A673 (cell line): ENCODE results near the gene ASPSCR1. TPM values are rescaled to one million over a fixed set of nuclear protein-coding genes. Genes with fewer than 3 reads are reported as not detected.

Source experiments
- BruUV-seq: library from RNA; stranded (reverse); fragments of 400-500 nt; replicated peaks from 2 replicates; lab custom pipeline; 2021; lab: Mats Ljungman, UMichigan
- CTCF ChIA-PET: fragments of 300-600 bp; sonication (Branson Sonifier 250); formaldehyde crosslinking; loops from one replicate; lab custom pipeline; 2022; ENCODE audit warnings: antibody characterized with exemption; lab: Charles Lee
- POLR2A ChIA-PET: fragments of 300-600 bp; sonication (Branson Sonifier 250); formaldehyde crosslinking; loops from one replicate; lab custom pipeline; 2022; ENCODE audit warnings: antibody characterized with exemption; ENCODE audit not compliant: low non-redundant PET; lab: Charles Lee
- DNase-seq: peaks from one replicate; pipeline ENCODE4 v3.0.0-alpha.2; 2015; ENCODE audit warnings: low spot score
- H3K27ac ChIP-seq: fragments of 200-600 bp; sonication (generic); 2 replicates; pipeline ENCODE4 v1.5.1; 2016; ENCODE audit warnings: mixed run types, low read depth, mild to moderate bottlenecking, mixed read lengths, antibody characterized with exemption, low read length; ENCODE audit not compliant: poor library complexity, severe bottlenecking
- H3K27me3 ChIP-seq: fragments of 200-600 bp; sonication (generic); replicated peaks from 2 replicates; pipeline ENCODE4 v1.6.1; 2017; ENCODE audit warnings: mixed run types, low read depth, mild to moderate bottlenecking, mixed read lengths, antibody characterized with exemption, low read length; ENCODE audit not compliant: insufficient read depth, poor library complexity
- H3K36me3 ChIP-seq: fragments of 200-600 bp; sonication (generic); 2 replicates; pipeline ENCODE4 v1.6.1; 2016; ENCODE audit warnings: mixed run types, mild to moderate bottlenecking, mixed read lengths, antibody characterized with exemption, low read length; ENCODE audit not compliant: insufficient read depth, poor library complexity, severe bottlenecking
- H3K4me1 ChIP-seq: fragments of 200-600 bp; sonication (generic); 2 replicates; pipeline ENCODE4 v1.6.1; 2017; ENCODE audit warnings: mixed run types, mild to moderate bottlenecking, mixed read lengths, antibody characterized with exemption, low read length; ENCODE audit not compliant: insufficient read depth, poor library complexity, severe bottlenecking
- H3K4me3 ChIP-seq: fragments of 200-600 bp; sonication (generic); 2 replicates; pipeline ENCODE4 v1.5.1; 2016; ENCODE audit warnings: low read depth, mixed run types, mild to moderate bottlenecking, mixed read lengths, low read length; ENCODE audit not compliant: poor library complexity, severe bottlenecking
- H3K9me3 ChIP-seq: fragments of 200-600 bp; sonication (generic); 2 replicates; pipeline ENCODE4 v1.6.1; 2016; ENCODE audit warnings: mixed run types, low read depth, mild to moderate bottlenecking, mixed read lengths, antibody characterized with exemption, low read length; ENCODE audit not compliant: poor library complexity, severe bottlenecking
- EZH2 ChIP-seq: fragments of 200-600 bp; sonication (generic); IDR thresholded peaks from 2 replicates; pipeline ENCODE4 v1.6.1; 2017; ENCODE audit warnings: borderline replicate concordance, low read depth, mild to moderate bottlenecking, mixed read lengths, antibody characterized with exemption, low read length; ENCODE audit not compliant: poor library complexity, severe bottlenecking
- intact Hi-C: fragments of 100-400 bp; cut with micrococcal nuclease; formaldehyde crosslinking; loops from one replicate; pipeline ENCODE4 v1.10.0; 2022; ENCODE audit not compliant: unreplicated experiment
- total RNA-seq: library from RNA; stranded (reverse); gene quantifications from 2 replicates; pipeline ENCODE4 v1.2.3, GENCODE V29; 2021
- TF ChIP-seq, protein P1 (sequence below): fragments of 300-800, 200-600 bp; sonication (generic); conservative IDR thresholded peaks from 2 replicates; pipeline ENCODE4 v1.5.1; 2017; ENCODE audit warnings: low read depth, mild to moderate bottlenecking, antibody characterized with exemption, low read length, moderate library complexity, mixed read lengths

ASPSCR1 gene
- total RNA-seq, 1 experiment from 2014 or later: 46.2 TPM

DNA sequence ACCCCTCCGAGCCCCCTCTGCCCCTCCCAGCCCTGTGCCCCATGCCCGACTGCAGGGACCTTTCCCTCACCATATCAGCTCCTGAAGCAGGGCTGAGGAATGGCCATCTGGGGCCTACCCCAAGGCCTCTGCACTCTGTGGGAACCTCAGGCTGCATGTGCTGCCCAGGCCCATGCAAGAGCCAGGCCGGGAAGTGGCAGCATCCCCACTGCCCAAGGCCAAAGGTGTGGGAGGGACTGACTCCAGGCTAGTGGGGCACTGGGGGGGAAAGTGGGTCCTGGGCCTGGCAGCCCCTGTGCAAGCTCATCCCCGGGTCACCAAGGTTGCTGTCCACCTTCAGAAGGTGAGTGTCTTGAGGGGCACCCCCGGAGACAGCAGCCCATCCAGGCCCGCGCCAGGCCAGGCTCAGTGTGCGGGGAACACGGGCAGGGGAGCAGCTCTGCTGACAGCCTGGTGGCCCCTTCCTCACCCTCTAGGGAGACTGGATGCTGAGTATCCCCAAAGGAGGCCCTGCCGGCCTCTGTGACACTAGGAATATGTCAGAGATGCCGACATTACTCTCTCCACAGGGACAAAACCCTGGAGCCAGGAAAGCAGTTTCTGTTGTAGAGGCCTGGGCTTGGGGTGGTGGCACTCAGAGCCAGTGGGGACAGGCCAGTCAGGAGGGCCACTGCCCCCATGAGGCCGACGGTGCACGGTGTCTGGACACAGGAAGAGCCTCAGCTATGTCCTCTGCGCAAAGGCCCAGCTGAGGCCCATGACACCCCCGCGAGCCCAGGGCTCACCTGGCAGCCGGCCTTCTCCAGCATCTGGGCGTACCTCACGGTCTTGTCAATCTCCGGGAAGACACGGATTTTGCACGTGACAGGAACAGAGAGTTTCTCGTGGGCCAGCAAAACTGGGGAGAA, 84.9 kb downstream of the ASPSCR1 start:
- H3K27ac ChIP-seq: no peak overlapping the region
- TF ChIP-seq, protein P1, sequence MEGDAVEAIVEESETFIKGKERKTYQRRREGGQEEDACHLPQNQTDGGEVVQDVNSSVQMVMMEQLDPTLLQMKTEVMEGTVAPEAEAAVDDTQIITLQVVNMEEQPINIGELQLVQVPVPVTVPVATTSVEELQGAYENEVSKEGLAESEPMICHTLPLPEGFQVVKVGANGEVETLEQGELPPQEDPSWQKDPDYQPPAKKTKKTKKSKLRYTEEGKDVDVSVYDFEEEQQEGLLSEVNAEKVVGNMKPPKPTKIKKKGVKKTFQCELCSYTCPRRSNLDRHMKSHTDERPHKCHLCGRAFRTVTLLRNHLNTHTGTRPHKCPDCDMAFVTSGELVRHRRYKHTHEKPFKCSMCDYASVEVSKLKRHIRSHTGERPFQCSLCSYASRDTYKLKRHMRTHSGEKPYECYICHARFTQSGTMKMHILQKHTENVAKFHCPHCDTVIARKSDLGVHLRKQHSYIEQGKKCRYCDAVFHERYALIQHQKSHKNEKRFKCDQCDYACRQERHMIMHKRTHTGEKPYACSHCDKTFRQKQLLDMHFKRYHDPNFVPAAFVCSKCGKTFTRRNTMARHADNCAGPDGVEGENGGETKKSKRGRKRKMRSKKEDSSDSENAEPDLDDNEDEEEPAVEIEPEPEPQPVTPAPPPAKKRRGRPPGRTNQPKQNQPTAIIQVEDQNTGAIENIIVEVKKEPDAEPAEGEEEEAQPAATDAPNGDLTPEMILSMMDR: no peak
- no peak for TF ChIP-seq EZH2
- ChIA-PET POLR2A (no interaction called here), CTCF (no interaction called here)
- intact Hi-C loops: no loop called here
- H3K27me3 ChIP-seq: no peaks in the 10 kb centered on the region
- H3K4me1 ChIP-seq: peaks cover 6% of the 10 kb centered on the region
- H3K4me3 ChIP-seq: no peak overlapping the region
- BruUV-seq: no TSS peak
- H3K9me3 ChIP-seq: no peaks in the 10 kb centered on the region
- H3K36me3 ChIP-seq: peaks cover 58% of the 10 kb centered on the region
- no peak for DNase-seq

DNA sequence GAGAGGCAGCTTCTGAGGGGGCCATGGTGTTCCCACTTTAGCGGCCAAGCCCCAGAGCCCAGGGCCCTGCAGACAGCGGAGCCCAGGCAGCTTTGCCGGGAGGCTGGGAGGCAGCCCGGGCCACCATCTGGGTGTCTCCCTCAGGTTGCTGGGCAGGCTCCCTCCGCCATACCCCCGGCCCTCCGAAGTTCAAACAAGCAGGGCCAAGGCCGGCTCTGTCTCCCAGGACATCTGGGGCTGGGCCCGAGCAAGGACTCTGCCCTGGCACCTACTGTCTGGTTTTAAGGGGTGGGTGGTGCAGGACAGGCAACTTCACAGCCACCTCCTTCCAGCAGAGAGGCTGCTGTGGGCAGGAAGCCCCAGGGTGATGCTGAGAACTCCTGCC, 85.5 kb downstream of the ASPSCR1 start:
- BruUV-seq: no TSS peak
- Histone ChIP-seq H3K27me3 (no peaks in the 10 kb centered on the region), H3K36me3 (peaks cover 51% of the 10 kb centered on the region), H3K4me3 (no peak overlapping the region), H3K27ac (no peak overlapping the region), H3K4me1 (peaks cover 6% of the 10 kb centered on the region), H3K9me3 (no peaks in the 10 kb centered on the region)
- CTCF ChIA-PET: no interaction called here
- POLR2A ChIA-PET: no interaction called here
- intact Hi-C loops: no loop called here
- no peak for TF ChIP-seq EZH2
- TF ChIP-seq, protein P1: no peak
- DNase-seq: no peak

DNA sequence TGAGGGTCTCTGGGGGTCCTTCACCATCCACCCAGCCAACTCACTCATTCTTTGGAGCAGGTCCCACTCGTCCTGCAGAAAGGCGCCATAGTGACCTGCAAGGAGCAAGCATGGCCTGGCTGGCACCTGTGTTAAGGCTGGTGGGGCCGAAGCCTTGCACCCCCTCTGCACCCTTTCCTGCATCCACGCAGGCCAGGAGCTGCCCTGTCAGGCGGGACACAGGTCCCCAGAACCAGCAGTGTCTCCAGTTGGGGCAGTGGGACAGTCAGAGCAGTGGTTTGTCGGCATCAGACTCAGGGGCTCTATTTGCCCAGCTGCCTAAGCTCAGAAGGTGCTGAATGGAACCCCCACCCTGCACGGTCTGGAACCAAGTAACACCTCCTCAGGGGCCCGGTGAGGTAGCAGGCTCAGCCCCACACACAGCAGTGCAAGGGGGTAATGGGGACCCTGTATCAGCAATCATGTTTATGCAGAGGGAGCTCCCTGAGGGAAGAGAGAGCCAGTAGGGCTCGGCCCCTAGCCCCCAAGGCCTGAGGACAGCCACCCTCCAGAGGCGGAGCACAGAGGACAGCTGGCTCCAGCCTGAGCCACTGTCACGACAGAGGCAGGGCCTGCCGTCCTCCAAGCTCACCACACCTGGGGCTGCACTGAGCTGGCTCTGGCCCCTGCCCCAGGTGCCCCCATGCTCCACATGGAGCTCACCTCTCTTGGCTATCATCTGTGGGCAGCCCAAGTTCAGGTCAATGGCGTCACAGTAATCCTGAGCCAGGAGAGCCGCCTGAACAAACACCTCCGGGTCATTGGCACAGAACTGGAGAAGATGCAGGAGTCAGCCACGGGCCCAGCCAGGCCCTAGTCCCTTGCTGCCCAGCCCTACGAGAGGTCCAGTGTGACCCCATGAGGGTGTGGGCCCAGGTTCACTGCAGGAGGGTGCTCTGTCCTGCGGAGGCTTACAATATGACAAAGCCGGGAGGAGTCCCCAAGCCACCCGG, 86.3 kb downstream of the ASPSCR1 start:
- CTCF ChIA-PET: no interaction called here

More for the DNA sequence above, 86.3 kb downstream of the ASPSCR1 start:
- POLR2A ChIA-PET: no interaction called here
- no TSS peak for BruUV-seq
- DNase-seq: no peak
- H3K36me3 ChIP-seq: peaks cover 44% of the 10 kb centered on the region
- intact Hi-C loops: no loop called here
- no peaks in the 10 kb centered on the region for H3K27me3 ChIP-seq
- H3K9me3 ChIP-seq: no peaks in the 10 kb centered on the region
- TF ChIP-seq EZH2: no peak
- TF ChIP-seq, protein P1: no peak
- peaks cover 6% of the 10 kb centered on the region for H3K4me1 ChIP-seq
- H3K4me3 ChIP-seq: peak overlapping the region; percentile 85
- no peak overlapping the region for H3K27ac ChIP-seq
